Liver (tissue), 3 donors: ENCODE data around the gene PPM1M.

Experiments
- CTCF ChIP-seq: fragments of 150-350 bp; IDR thresholded peaks from 2 replicates; pipeline ENCODE4 v1.5.1; 2017; ENCODE audit warnings: improper control_type of control experiment, low read depth, low read length; ENCODE audit not compliant: missing input control
- RAD21 ChIP-seq, 2 donors: IDR thresholded peaks; 2 replicates each; pipeline ENCODE4 v1.6.1; 2016; ENCODE audit warnings: antibody characterized with exemption in 2 of 2, mild to moderate bottlenecking in 2 of 2
- SP1 ChIP-seq: IDR thresholded peaks from 2 replicates; pipeline ENCODE4 v1.6.1; 2018; ENCODE audit warnings: antibody characterized with exemption, mild to moderate bottlenecking
- TF ChIP-seq, protein P1 (sequence below): IDR thresholded peaks from 2 replicates; pipeline ENCODE4 v1.6.1; 2016; ENCODE audit warnings: antibody characterized with exemption
- TF ChIP-seq, protein P2 (sequence below): IDR thresholded peaks from 2 replicates; pipeline ENCODE4 v1.6.1; 2016; ENCODE audit warnings: antibody characterized with exemption
- donor health status: healthy.
- donor health status: healthy.

- TF ChIP-seq CTCF (no peak), SP1 (no peak), RAD21 (IDR thresholded peaks at IDR 0.05) (no peak)
- TF ChIP-seq, protein P1, sequence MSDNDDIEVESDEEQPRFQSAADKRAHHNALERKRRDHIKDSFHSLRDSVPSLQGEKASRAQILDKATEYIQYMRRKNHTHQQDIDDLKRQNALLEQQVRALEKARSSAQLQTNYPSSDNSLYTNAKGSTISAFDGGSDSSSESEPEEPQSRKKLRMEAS = no peak
- TF ChIP-seq, protein P2, sequence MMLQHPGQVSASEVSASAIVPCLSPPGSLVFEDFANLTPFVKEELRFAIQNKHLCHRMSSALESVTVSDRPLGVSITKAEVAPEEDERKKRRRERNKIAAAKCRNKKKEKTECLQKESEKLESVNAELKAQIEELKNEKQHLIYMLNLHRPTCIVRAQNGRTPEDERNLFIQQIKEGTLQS = no peak
Measured at GRCh38 chr3:52283306-52283705, 37.7 kb downstream of the PPM1M start.
